Trophoblast cell (in vitro differentiated cells and primary cell): Measurements from ENCODE around the gene COX7A2L.

Experiments used
- DNase-seq, 2 donors: peaks; one replicate each; pipeline ENCODE4 v3.0.0-alpha.2; 2016
- H2AFZ ChIP-seq: 2 replicates; pipeline ENCODE4 v1.6.1; 2013; ENCODE audit warnings: low read length, moderate library complexity, mild to moderate bottlenecking; ENCODE audit not compliant: insufficient read depth, poor library complexity
- H2AK5ac ChIP-seq: 2 replicates; pipeline ENCODE4 v1.6.1; 2013; ENCODE audit warnings: mild to moderate bottlenecking, low read length
- H2BK120ac ChIP-seq: 2 replicates; pipeline ENCODE4 v1.6.1; 2013; ENCODE audit warnings: low read length, mild to moderate bottlenecking, moderate library complexity; ENCODE audit not compliant: insufficient read depth, poor library complexity
- H2BK12ac ChIP-seq: 2 replicates; pipeline ENCODE4 v1.6.1; 2013; ENCODE audit warnings: mild to moderate bottlenecking, low read length, moderate library complexity
- H2BK5ac ChIP-seq: 2 replicates; pipeline ENCODE4 v1.6.1; 2013; ENCODE audit warnings: low read length, low read depth, moderate library complexity, mild to moderate bottlenecking; ENCODE audit not compliant: poor library complexity
- H3K14ac ChIP-seq: 2 replicates; pipeline ENCODE4 v1.6.1; 2013; ENCODE audit warnings: mild to moderate bottlenecking, low read length
- H3K18ac ChIP-seq: 2 replicates; pipeline ENCODE4 v1.6.1; 2013; ENCODE audit warnings: mild to moderate bottlenecking, low read length
- H3K23ac ChIP-seq: 2 replicates; pipeline ENCODE4 v1.6.1; 2013; ENCODE audit warnings: low read length
- H3K27ac ChIP-seq: 2 replicates; pipeline ENCODE4 v1.5.1; 2013; ENCODE audit warnings: low read depth, mild to moderate bottlenecking, inconsistent platforms, low read length, moderate library complexity
- H3K27me3 ChIP-seq: 2 replicates; pipeline ENCODE4 v1.6.1; 2013; ENCODE audit warnings: inconsistent platforms, mild to moderate bottlenecking, low read length, moderate library complexity; ENCODE audit not compliant: insufficient read depth
- H3K36me3 ChIP-seq, 2 experiments: 1 replicate in 1 of 2; 2 replicates in 1 of 2; pipeline ENCODE4 v1.6.1; 2013; ENCODE audit warnings: low read length in 2 of 2, mild to moderate bottlenecking in 2 of 2, moderate library complexity in 1 of 2; ENCODE audit not compliant: insufficient read depth in 2 of 2, control insufficient read depth in 1 of 2
- H3K4ac ChIP-seq: 2 replicates; pipeline ENCODE4 v1.6.1; 2013; ENCODE audit warnings: low read depth, mild to moderate bottlenecking, low read length, moderate library complexity
- H3K4me1 ChIP-seq, 2 experiments: 1 replicate in 1 of 2; 2 replicates in 1 of 2; pipeline ENCODE4 v1.6.1; 2013; ENCODE audit warnings: low read length in 2 of 2, mild to moderate bottlenecking in 2 of 2, moderate library complexity in 1 of 2; ENCODE audit not compliant: insufficient read depth in 2 of 2, control insufficient read depth in 1 of 2
- H3K4me2 ChIP-seq: 2 replicates; pipeline ENCODE4 v1.6.1; 2013; ENCODE audit warnings: inconsistent platforms, mild to moderate bottlenecking, low read length, moderate library complexity
- H3K4me3 ChIP-seq: 2 replicates; pipeline ENCODE4 v1.5.1; 2013; ENCODE audit warnings: mild to moderate bottlenecking, low read depth, low read length, inconsistent platforms
- H3K79me1 ChIP-seq: one replicate; pipeline ENCODE4 v1.6.1; 2013; ENCODE audit warnings: low read length
- H3K79me2 ChIP-seq: 2 replicates; pipeline ENCODE4 v1.6.1; 2013; ENCODE audit warnings: low read length, mild to moderate bottlenecking; ENCODE audit not compliant: control insufficient read depth, insufficient read depth, poor library complexity
- H3K9ac ChIP-seq: 2 replicates; pipeline ENCODE4 v1.6.1; 2013; ENCODE audit warnings: mild to moderate bottlenecking, low read length
- H3K9me3 ChIP-seq: 2 replicates; pipeline ENCODE4 v1.6.1; 2013; ENCODE audit warnings: low read depth, mild to moderate bottlenecking, control low read depth, inconsistent platforms, low read length; ENCODE audit not compliant: insufficient read depth
- H4K12ac ChIP-seq: 2 replicates; pipeline ENCODE4 v1.6.1; 2013; ENCODE audit warnings: low read depth, mild to moderate bottlenecking, low read length, moderate library complexity
- H4K8ac ChIP-seq: 2 replicates; pipeline ENCODE4 v1.6.1; 2013; ENCODE audit warnings: low read depth, mild to moderate bottlenecking, low read length, moderate library complexity
- H4K91ac ChIP-seq: one replicate; pipeline ENCODE4 v1.6.1; 2013; ENCODE audit warnings: low read depth, mild to moderate bottlenecking, low read length, moderate library complexity
- WGBS: extraction: QIAGEN DNeasy Blood & Tissue Kit; methylation state at CpG from one replicate; pipeline ENCODE4 v1.1.7; 2013; ENCODE audit warnings: missing lambda C conversion rate; ENCODE audit not compliant: insufficient read length, insufficient coverage; ENCODE audit errors: extremely low coverage; 5-methylcytosine and 5-hydroxymethylcytosine counted together

The COX7A2L gene

DNA sequence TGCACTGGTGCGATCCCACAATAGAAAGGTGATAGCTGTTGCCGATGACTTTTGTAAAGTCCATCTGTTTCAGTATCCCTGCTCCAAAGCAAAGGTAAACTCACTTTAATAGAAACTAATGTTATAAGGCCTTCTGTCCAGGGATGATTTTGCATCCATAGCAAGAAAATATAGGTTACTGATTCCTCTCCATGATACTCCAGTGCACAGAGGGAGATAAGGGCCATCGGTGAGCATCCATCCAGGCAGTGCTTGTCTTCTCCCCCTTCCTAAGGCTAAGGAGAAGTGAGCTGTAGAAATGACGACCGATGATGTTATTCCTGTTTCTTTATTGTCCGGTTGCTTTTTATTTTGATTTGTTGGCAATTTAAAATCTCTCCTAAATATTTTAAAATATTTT, 32.1 kb downstream of the COX7A2L start:
- no peak overlapping the region for H3K23ac ChIP-seq
- H3K9me3 ChIP-seq: peaks cover 1% of the 10 kb centered on the region
- no peaks in the 10 kb centered on the region for H3K4me1 ChIP-seq
- H3K4ac ChIP-seq: no peak overlapping the region
- no peak overlapping the region for H4K12ac ChIP-seq
- no peak overlapping the region for H3K9ac ChIP-seq
- no peaks in the 10 kb centered on the region for H3K79me2 ChIP-seq
- no peak overlapping the region for H4K8ac ChIP-seq
- no peak for DNase-seq
- no peaks in the 10 kb centered on the region for H3K27me3 ChIP-seq
- H3K27ac ChIP-seq: no peak overlapping the region
- no peak overlapping the region for H2BK12ac ChIP-seq
- H3K14ac ChIP-seq: no peak overlapping the region
- H2AK5ac ChIP-seq: no peak overlapping the region
- H3K18ac ChIP-seq: no peak overlapping the region
- H2AFZ ChIP-seq: no peak overlapping the region
- no peak overlapping the region for H2BK120ac ChIP-seq
- H3K4me2 ChIP-seq: no peak overlapping the region
- H2BK5ac ChIP-seq: no peak overlapping the region
- no peak overlapping the region for H3K4me3 ChIP-seq
- no peak overlapping the region for H4K91ac ChIP-seq
- no peaks in the 10 kb centered on the region for H3K79me1 ChIP-seq
- H3K36me3 ChIP-seq: peaks cover 10 to 21% of the 10 kb centered on the region in 2 experiments
- no CpG with 5 or more reads among the region's 6 CpGs for WGBS

GRCh38 chr2:42328148-42328833, 32.7 kb downstream of the COX7A2L start:
- Histone ChIP-seq H3K4me2 (no peak overlapping the region), H3K36me3 (peaks cover 8 to 16% of the 10 kb centered on the region in 2 experiments), H3K79me1 (no peaks in the 10 kb centered on the region), H4K8ac (no peak overlapping the region), H3K4me3 (no peak overlapping the region), H3K23ac (no peak overlapping the region), H3K9me3 (peaks cover 1% of the 10 kb centered on the region), H4K91ac (no peak overlapping the region), H2BK12ac (no peak overlapping the region), H4K12ac (no peak overlapping the region), H3K4ac (no peak overlapping the region), H2BK120ac (no peak overlapping the region), H3K4me1 (no peaks in the 10 kb centered on the region), H3K27ac (no peak overlapping the region), H3K79me2 (no peaks in the 10 kb centered on the region), H3K9ac (no peak overlapping the region), H2BK5ac (no peak overlapping the region), H2AK5ac (no peak overlapping the region), H3K27me3 (no peaks in the 10 kb centered on the region), H3K18ac (no peak overlapping the region), H3K14ac (no peak overlapping the region), H2AFZ (no peak overlapping the region)
- WGBS: no CpG with 5 or more reads among the region's 3 CpGs
- DNase-seq: peak in 1 of 2 donors; percentile 49

- Histone ChIP-seq H3K4me1 (no peaks in the 10 kb centered on the region), H2AFZ (no peak overlapping the region), H3K36me3 (peaks cover 8 to 14% of the 10 kb centered on the region in 2 experiments), H3K18ac (no peak overlapping the region), H3K4me2 (no peak overlapping the region), H4K12ac (no peak overlapping the region), H2BK120ac (no peak overlapping the region), H2BK12ac (no peak overlapping the region), H3K23ac (no peak overlapping the region), H3K4ac (no peak overlapping the region), H3K14ac (no peak overlapping the region), H3K9me3 (peaks cover 1% of the 10 kb centered on the region), H2BK5ac (no peak overlapping the region), H2AK5ac (no peak overlapping the region), H3K79me1 (no peaks in the 10 kb centered on the region), H3K4me3 (no peak overlapping the region), H4K91ac (no peak overlapping the region), H3K9ac (no peak overlapping the region), H3K79me2 (no peaks in the 10 kb centered on the region), H3K27me3 (no peaks in the 10 kb centered on the region), H4K8ac (no peak overlapping the region), H3K27ac (no peak overlapping the region)
- DNase-seq: no peak
- WGBS: no CpG with 5 or more reads among the region's 4 CpGs
Measured at GRCh38 chr2:42327125-42327524, 33.9 kb downstream of the COX7A2L start.

- Histone ChIP-seq H3K4ac (no peak overlapping the region), H3K18ac (no peak overlapping the region), H3K4me3 (no peak overlapping the region), H3K9ac (no peak overlapping the region), H4K12ac (no peak overlapping the region), H3K79me1 (no peaks in the 10 kb centered on the region), H3K36me3 (peaks cover 8 to 11% of the 10 kb centered on the region in 2 experiments), H3K14ac (no peak overlapping the region), H3K27ac (no peak overlapping the region), H2AK5ac (no peak overlapping the region), H4K91ac (no peak overlapping the region), H3K9me3 (peaks cover 1% of the 10 kb centered on the region), H2BK120ac (no peak overlapping the region), H3K79me2 (no peaks in the 10 kb centered on the region), H3K4me1 (no peaks in the 10 kb centered on the region), H2AFZ (no peak overlapping the region), H3K27me3 (no peaks in the 10 kb centered on the region), H2BK12ac (no peak overlapping the region), H3K4me2 (no peak overlapping the region), H2BK5ac (no peak overlapping the region), H3K23ac (no peak overlapping the region), H4K8ac (no peak overlapping the region)
- DNase-seq: no peak
- WGBS: no CpG with 5 or more reads among the region's 1 CpG
Measured at GRCh38 chr2:42325609-42326008, 35.4 kb downstream of the COX7A2L start.
